Keratinocyte (primary cell): ENCODE data around the gene TUBB8. TPM values are rescaled to one million over a fixed set of nuclear protein-coding genes. Genes with fewer than 3 reads are reported as not detected.
A peak's percentile ranks its signal among the peaks of the same experiment; 100 is the strongest.
"Not testable (repeated sequence)": the region's sequence is repeated elsewhere in the genome, so short reads cannot be mapped to it uniquely, and the experiment has no call there.

Experiments
- DNase-seq: peaks from one replicate; pipeline ENCODE4 v3.0.0-alpha.2; 2011; ENCODE audit warnings: low read depth, missing footprints, low spot score
- FAIRE-seq: peaks from 2 replicates; lab custom pipeline; 2011; peaks lifted over from hg19 to GRCh38; lab: Jason Lieb, UNC
- H2AFZ ChIP-seq: 2 replicates; pipeline ENCODE4 v1.6.0; 2012; ENCODE audit warnings: low read length, control low read depth, inconsistent platforms; ENCODE audit not compliant: control insufficient read depth
- H3K27ac ChIP-seq: 2 replicates; pipeline ENCODE4 v1.5.1; 2011; ENCODE audit warnings: low read length; ENCODE audit not compliant: control insufficient read depth, insufficient read depth
- H3K27me3 ChIP-seq: 3 replicates; pipeline ENCODE4 v1.6.0; 2011; ENCODE audit warnings: low read length; ENCODE audit not compliant: control insufficient read depth, insufficient read depth; ENCODE audit errors: extremely low read depth
- H3K36me3 ChIP-seq, 2 experiments: 2 replicates in 1 of 2; 3 replicates in 1 of 2; pipeline ENCODE4 v1.5.1; 2011; ENCODE audit warnings: low read length in 2 of 2, mild to moderate bottlenecking in 1 of 2; ENCODE audit not compliant: control insufficient read depth in 2 of 2, insufficient read depth in 2 of 2; ENCODE audit errors: extremely low read depth in 1 of 2
- H3K4me1 ChIP-seq: 3 replicates; pipeline ENCODE4 v1.5.1; 2011; ENCODE audit warnings: low read length; ENCODE audit not compliant: control insufficient read depth, insufficient read depth; ENCODE audit errors: extremely low read depth
- H3K4me2 ChIP-seq: 3 replicates; pipeline ENCODE4 v1.6.0; 2011; ENCODE audit warnings: low read depth, low read length; ENCODE audit not compliant: control insufficient read depth, insufficient read depth; ENCODE audit errors: extremely low read depth
- H3K4me3 ChIP-seq, 3 experiments: fragments of 200-600 bp in 1 of 3; sonication (generic) in 1 of 3; 2 replicates in 2 of 3; 3 replicates in 1 of 3; pipeline ENCODE4 v1.5.1; 2011 to 2016; ENCODE audit warnings: low read length in 3 of 3, mild to moderate bottlenecking in 3 of 3, control low read depth in 2 of 3, inconsistent platforms in 1 of 3, low read depth in 1 of 3, mixed read lengths in 1 of 3, mixed run types in 1 of 3, moderate library complexity in 1 of 3; ENCODE audit not compliant: control insufficient read depth in 2 of 3, insufficient read depth in 2 of 3; ENCODE audit errors: extremely low read depth in 1 of 3
- H3K79me2 ChIP-seq: 2 replicates; pipeline ENCODE4 v1.6.0; 2012; ENCODE audit warnings: low read length; ENCODE audit not compliant: control insufficient read depth, insufficient read depth
- H3K9ac ChIP-seq: 3 replicates; pipeline ENCODE4 v1.6.0; 2011; ENCODE audit warnings: low read length; ENCODE audit not compliant: control insufficient read depth, insufficient read depth; ENCODE audit errors: extremely low read depth
- H3K9me1 ChIP-seq: 3 replicates; pipeline ENCODE4 v1.6.0; 2011; ENCODE audit warnings: low read length; ENCODE audit not compliant: control insufficient read depth, insufficient read depth; ENCODE audit errors: extremely low read depth
- H3K9me3 ChIP-seq: 2 replicates; pipeline ENCODE4 v1.5.1; 2012; ENCODE audit warnings: low read depth, low read length; ENCODE audit not compliant: control insufficient read depth
- H4K20me1 ChIP-seq: 3 replicates; pipeline ENCODE4 v1.6.0; 2011; ENCODE audit warnings: low read length; ENCODE audit not compliant: control insufficient read depth, insufficient read depth; ENCODE audit errors: extremely low read depth
- CTCF ChIP-seq, 3 experiments: IDR thresholded peaks in 1 of 3; conservative IDR thresholded peaks in 1 of 3; optimal IDR thresholded peaks in 1 of 3; 2 replicates in 2 of 3; 3 replicates in 1 of 3; pipeline versions ENCODE3 to v1.5.1; 2011; ENCODE audit warnings: low read length in 3 of 3, mild to moderate bottlenecking in 3 of 3, moderate library complexity in 2 of 3, control low read depth in 1 of 3, inconsistent platforms in 1 of 3; ENCODE audit not compliant: insufficient read depth in 2 of 3; ENCODE audit errors: extremely low read depth in 1 of 3
- EZH2 ChIP-seq: IDR thresholded peaks from one replicate; pipeline ENCODE4 v1.6.1; 2012; ENCODE audit warnings: inconsistent platforms, mild to moderate bottlenecking, low read length, moderate library complexity
- dilution Hi-C: fragments of 300-500 bp; cut with MboI; formaldehyde crosslinking; loops from one replicate; pipeline ENCODE4 v1.7.0; 2020; ENCODE audit warnings: low sequenced_read_pairs; ENCODE audit not compliant: extremely low pct_ligation_motif_present
- polyA plus RNA-seq, 5 experiments: library from polyadenylated mRNA; depleted of rRNA in 3 of 5; stranded (reverse) in 3 of 5; stranded (forward) in 1 of 5; unstranded in 1 of 5; fragments of >200 nt; gene quantifications; 1 replicate in 1 of 5; 2 replicates in 3 of 5; 3 replicates in 1 of 5; pipeline versions ENCODE4 v1.2.1 to v1.2.3, GENCODE V29; 2011 to 2012; ENCODE audit warnings: missing spikeins in 2 of 5, low read depth in 1 of 5, low replicate concordance in 1 of 5

TUBB8 gene
- polyA plus RNA-seq, 1 donor (not counting 4 experiments of a cell fraction or from before 2014, with no cell fraction given) = 0.10 TPM

- no peak for TF ChIP-seq EZH2
- no peak for TF ChIP-seq CTCF (optimal IDR thresholded peaks at IDR 0.05 in 1 of 3, IDR thresholded peaks at IDR 0.05 in 1 of 3, conservative IDR thresholded peaks at IDR 0.05 in 1 of 3; ENCODE audit: extremely low read depth in 1 of 3, insufficient read depth in 2 of 3, low read length in 3 of 3)
- H3K4me2 ChIP-seq = no peak overlapping the region
- dilution Hi-C loops = no loop called here
- H3K9me3 ChIP-seq = no peaks in the 10 kb centered on the region
- no peaks in the 10 kb centered on the region for H3K9me1 ChIP-seq
- H4K20me1 ChIP-seq = no peaks in the 10 kb centered on the region
- DNase-seq (no peak), FAIRE-seq (no peak)
- H3K36me3 ChIP-seq = no peaks in the 10 kb centered on the region
- H3K27ac ChIP-seq = no peak overlapping the region
- no peaks in the 10 kb centered on the region for H3K4me1 ChIP-seq
- H3K79me2 ChIP-seq = no peaks in the 10 kb centered on the region
- no peak overlapping the region for H3K9ac ChIP-seq
- H2AFZ ChIP-seq = no peak overlapping the region
- H3K4me3 ChIP-seq = no peak overlapping the region
- peaks cover 11% of the 10 kb centered on the region for H3K27me3 ChIP-seq
Observed at GRCh38 chr10:78556-78955, 29.5 kb upstream of the TUBB8 start.

- dilution Hi-C loops, H3K9me3 ChIP-seq, H3K27ac ChIP-seq, H3K36me3 ChIP-seq, DNase-seq, H2AFZ ChIP-seq, H3K9me1 ChIP-seq, H3K9ac ChIP-seq, H4K20me1 ChIP-seq, H3K27me3 ChIP-seq, H3K4me1 ChIP-seq, H3K79me2 ChIP-seq, FAIRE-seq: not testable (repeated sequence)
- H3K4me2 ChIP-seq = peak overlapping the region; percentile 62
- H3K4me3 ChIP-seq = peak overlapping the region in 1 of 3 experiments; percentile 42
Observed at GRCh38 chr10:74266-74621, 25.1 kb upstream of the TUBB8 start.

GRCh38 chr10:73543-74265 is 24.6 kb upstream of the TUBB8 start:
- dilution Hi-C loops, H3K36me3 ChIP-seq, H3K27me3 ChIP-seq, H3K9me1 ChIP-seq, H4K20me1 ChIP-seq, H3K27ac ChIP-seq, FAIRE-seq, H3K9me3 ChIP-seq, H3K4me1 ChIP-seq, H3K79me2 ChIP-seq, DNase-seq: not testable (repeated sequence)
- peak; percentile 22 to 71 (median 38) for TF ChIP-seq CTCF (optimal IDR thresholded peaks at IDR 0.05 in 1 of 3, IDR thresholded peaks at IDR 0.05 in 1 of 3, conservative IDR thresholded peaks at IDR 0.05 in 1 of 3; ENCODE audit: extremely low read depth in 1 of 3, insufficient read depth in 2 of 3, low read length in 3 of 3)
- H3K4me2 ChIP-seq = peak overlapping the region; percentile 62
- H3K9ac ChIP-seq = peak overlapping the region; percentile 15
- H3K4me3 ChIP-seq = peak overlapping the region; percentile 36 to 51 (median 42)
- H2AFZ ChIP-seq = peak overlapping the region; percentile 61

- H3K27me3 ChIP-seq, FAIRE-seq, H3K79me2 ChIP-seq, DNase-seq, H3K9me3 ChIP-seq, H4K20me1 ChIP-seq, dilution Hi-C loops, H3K4me1 ChIP-seq, H3K4me2 ChIP-seq, H3K4me3 ChIP-seq, H3K9ac ChIP-seq, H3K36me3 ChIP-seq, H3K9me1 ChIP-seq, H2AFZ ChIP-seq, H3K27ac ChIP-seq: not testable (repeated sequence)
Observed at GRCh38 chr10:68156-68555, 19.1 kb upstream of the TUBB8 start.
